Measurements from ENCODE around the gene GSTM4. TPM values are rescaled to one million over a fixed set of nuclear protein-coding genes. Genes with fewer than 3 reads are reported as not detected.

GSTM4 gene
- total and polyA plus RNA-seq, 9 of the 15 experiments (the other 6 are each of a cell fraction or from before 2014, with no cell fraction given): 18.8 to 53.4 (median 38.8) TPM

- TF ChIP-seq KLF13 (tag; IDR thresholded peaks at IDR 0.05; ENCODE audit: borderline replicate concordance, low read depth): peak; percentile 84; the same call in 1 of the 2 replicates
- no peak for TF ChIP-seq POLR2AphosphoS2 (IDR thresholded peaks at IDR 0.05; ENCODE audit: low read length)
- TF ChIP-seq, protein P1, sequence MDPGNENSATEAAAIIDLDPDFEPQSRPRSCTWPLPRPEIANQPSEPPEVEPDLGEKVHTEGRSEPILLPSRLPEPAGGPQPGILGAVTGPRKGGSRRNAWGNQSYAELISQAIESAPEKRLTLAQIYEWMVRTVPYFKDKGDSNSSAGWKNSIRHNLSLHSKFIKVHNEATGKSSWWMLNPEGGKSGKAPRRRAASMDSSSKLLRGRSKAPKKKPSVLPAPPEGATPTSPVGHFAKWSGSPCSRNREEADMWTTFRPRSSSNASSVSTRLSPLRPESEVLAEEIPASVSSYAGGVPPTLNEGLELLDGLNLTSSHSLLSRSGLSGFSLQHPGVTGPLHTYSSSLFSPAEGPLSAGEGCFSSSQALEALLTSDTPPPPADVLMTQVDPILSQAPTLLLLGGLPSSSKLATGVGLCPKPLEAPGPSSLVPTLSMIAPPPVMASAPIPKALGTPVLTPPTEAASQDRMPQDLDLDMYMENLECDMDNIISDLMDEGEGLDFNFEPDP (CRISPR knock-in tag; IDR thresholded peaks at IDR 0.05): no peak
- TF ChIP-seq, protein P2, sequence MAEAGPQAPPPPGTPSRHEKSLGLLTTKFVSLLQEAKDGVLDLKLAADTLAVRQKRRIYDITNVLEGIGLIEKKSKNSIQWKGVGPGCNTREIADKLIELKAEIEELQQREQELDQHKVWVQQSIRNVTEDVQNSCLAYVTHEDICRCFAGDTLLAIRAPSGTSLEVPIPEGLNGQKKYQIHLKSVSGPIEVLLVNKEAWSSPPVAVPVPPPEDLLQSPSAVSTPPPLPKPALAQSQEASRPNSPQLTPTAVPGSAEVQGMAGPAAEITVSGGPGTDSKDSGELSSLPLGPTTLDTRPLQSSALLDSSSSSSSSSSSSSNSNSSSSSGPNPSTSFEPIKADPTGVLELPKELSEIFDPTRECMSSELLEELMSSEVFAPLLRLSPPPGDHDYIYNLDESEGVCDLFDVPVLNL (CRISPR knock-in tag; IDR thresholded peaks at IDR 0.05; ENCODE audit: low read depth): no peak
- TF ChIP-seq CBFB (CRISPR knock-in tag; IDR thresholded peaks at IDR 0.05): no peak
- TF ChIP-seq, protein P3, sequence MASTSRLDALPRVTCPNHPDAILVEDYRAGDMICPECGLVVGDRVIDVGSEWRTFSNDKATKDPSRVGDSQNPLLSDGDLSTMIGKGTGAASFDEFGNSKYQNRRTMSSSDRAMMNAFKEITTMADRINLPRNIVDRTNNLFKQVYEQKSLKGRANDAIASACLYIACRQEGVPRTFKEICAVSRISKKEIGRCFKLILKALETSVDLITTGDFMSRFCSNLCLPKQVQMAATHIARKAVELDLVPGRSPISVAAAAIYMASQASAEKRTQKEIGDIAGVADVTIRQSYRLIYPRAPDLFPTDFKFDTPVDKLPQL (IDR thresholded peaks at IDR 0.05; ENCODE audit: extremely low read depth, insufficient read length): no peak
- peak; percentile 83 for TF ChIP-seq CTBP1 (IDR thresholded peaks at IDR 0.05; ENCODE audit: borderline replicate concordance)
Observed at GRCh38 chr1:109655615-109656519, at the start of gene GSTM4 (continued).

Measured in K562 (cell line).